SU-DHL-6 (cell line): ENCODE data around the gene PSME4.
"Not testable (repeated sequence)": the region's sequence is repeated elsewhere in the genome, so short reads cannot be mapped to it uniquely, and the experiment has no call there.

Experiments used
- H2AFZ ChIP-seq: fragments of 200-600 bp; sonication (generic); 2 replicates; pipeline ENCODE4 v1.6.1; 2014; ENCODE audit warnings: low read depth, mild to moderate bottlenecking, moderate library complexity, mixed read lengths, antibody characterized with exemption, low read length; ENCODE audit not compliant: severe bottlenecking
- H3F3A ChIP-seq: fragments of 200-600 bp; shearing (Covaris generic); 2 replicates; pipeline ENCODE4 v1.6.0; 2016; ENCODE audit warnings: antibody characterized with exemption, mild to moderate bottlenecking; ENCODE audit not compliant: insufficient read depth
- H3K27ac ChIP-seq: fragments of 200-600 bp; sonication (generic); 2 replicates; pipeline ENCODE4 v1.5.1; 2016; ENCODE audit warnings: low read depth, mild to moderate bottlenecking, low read length, moderate library complexity, mixed read lengths
- H3K27me3 ChIP-seq: fragments of 200-600 bp; sonication (generic), shearing (Covaris generic); 2 replicates; pipeline ENCODE4 v1.6.0; 2014; ENCODE audit warnings: mild to moderate bottlenecking, low read length
- H3K36me3 ChIP-seq: fragments of 200-600 bp; sonication (generic); 2 replicates; pipeline ENCODE4 v1.6.1; 2014; ENCODE audit warnings: mild to moderate bottlenecking, low read length, mixed read lengths
- H3K4me2 ChIP-seq: fragments of 300-600, 200-600 bp; shearing (Covaris generic), sonication (generic); 2 replicates; pipeline ENCODE4 v1.6.0; 2014; ENCODE audit warnings: low read length, low read depth, mild to moderate bottlenecking; ENCODE audit not compliant: poor library complexity, severe bottlenecking
- H3K4me3 ChIP-seq: fragments of 200-600 bp; sonication (generic); 2 replicates; pipeline ENCODE4 v1.5.1; 2014; ENCODE audit warnings: antibody characterized with exemption, low read length, mild to moderate bottlenecking, mixed read lengths; ENCODE audit not compliant: insufficient read depth, poor library complexity, severe bottlenecking
- H3K79me2 ChIP-seq: fragments of 200-600 bp; sonication (generic); 2 replicates; pipeline ENCODE4 v1.6.1; 2014; ENCODE audit warnings: mild to moderate bottlenecking, low read length, moderate library complexity; ENCODE audit not compliant: insufficient read depth
- H3K9ac ChIP-seq: fragments of 200-600 bp; sonication (generic); 2 replicates; pipeline ENCODE4 v1.7.0; 2014; ENCODE audit warnings: mild to moderate bottlenecking, low read length
- H3K9me2 ChIP-seq: fragments of 200-600 bp; sonication (generic); replicated peaks from 2 replicates; pipeline ENCODE4 v1.6.1; 2014; ENCODE audit warnings: low read length; ENCODE audit not compliant: insufficient read depth
- H3K9me3 ChIP-seq: fragments of 200-600 bp; sonication (generic); 2 replicates; pipeline ENCODE4 v1.6.1; 2014; ENCODE audit warnings: low read length, mixed read lengths; ENCODE audit not compliant: insufficient read depth
- H4K20me1 ChIP-seq: fragments of 200-600 bp; sonication (generic); 2 replicates; pipeline ENCODE4 v1.6.1; 2014; ENCODE audit warnings: low read depth, mild to moderate bottlenecking, antibody characterized with exemption, low read length, moderate library complexity, mixed read lengths
- CTCF ChIP-seq: fragments of 200-600 bp; sonication (generic); IDR thresholded peaks from one replicate; pipeline ENCODE4 v1.5.1; 2017; ENCODE audit warnings: antibody characterized with exemption, mild to moderate bottlenecking, low read length, moderate library complexity; ENCODE audit not compliant: insufficient read depth, poor library complexity, severe bottlenecking
- EZH2phosphoT487 ChIP-seq: fragments of 200-600 bp; sonication (generic), shearing (Covaris generic); conservative IDR thresholded peaks from 2 replicates; pipeline ENCODE4 v1.6.1; 2018; ENCODE audit warnings: mild to moderate bottlenecking, antibody characterized with exemption, low read length, moderate library complexity, mixed read lengths

PSME4 gene

GRCh38 chr2:53859206-53860181 lies 111.3 kb downstream of the PSME4 start, which contains the start of gene GPR75:
TSS of gene GPR75 (minus strand) at chr2:53859967. CDS start at chr2:53854756, 5,211 bp downstream.
- Histone ChIP-seq H3K27me3 (no peaks in the 10 kb centered on the region), H4K20me1 (no peaks in the 10 kb centered on the region), H2AFZ (no peak within 1 kb of the TSS), H3F3A (peaks cover 4% of the 10 kb centered on the region; the same call in 1 of the 2 replicates), H3K9me2 (no peaks in the 10 kb centered on the region), H3K9me3 (no peaks in the 10 kb centered on the region), H3K36me3 (peaks cover 20% of the 10 kb centered on the region; the same call in 1 of the 2 replicates), H3K4me3 (no peak within 1 kb of the TSS), H3K79me2 (no peaks in the 10 kb centered on the region), H3K9ac (no peak within 1 kb of the TSS), H3K27ac (no peak within 1 kb of the TSS), H3K4me2 (no peak within 1 kb of the TSS)
- no peak for TF ChIP-seq EZH2phosphoT487

- Histone ChIP-seq H3K4me3 (no peak overlapping the region), H3K4me2 (no peak overlapping the region), H3K36me3 (peaks cover 11% of the 10 kb centered on the region; the same call in 1 of the 2 replicates), H3F3A (no peaks in the 10 kb centered on the region; the same call in 1 of the 2 replicates), H3K79me2 (no peaks in the 10 kb centered on the region), H3K27me3 (no peaks in the 10 kb centered on the region), H4K20me1 (no peaks in the 10 kb centered on the region), H3K9me3 (no peaks in the 10 kb centered on the region), H3K9ac (no peak overlapping the region), H3K27ac (no peak overlapping the region), H3K9me2 (no peaks in the 10 kb centered on the region), H2AFZ (no peak overlapping the region)
- no peak for TF ChIP-seq EZH2phosphoT487
- TF ChIP-seq CTCF = no peak
Observed at GRCh38 chr2:53856272-53856671, 114.5 kb downstream of the PSME4 start.

- no peak overlapping the region for H3K4me2 ChIP-seq
- H3K27ac ChIP-seq = no peak overlapping the region
- H3K36me3 ChIP-seq = no peaks in the 10 kb centered on the region
- TF ChIP-seq EZH2phosphoT487 (no peak), CTCF (no peak)
- H3K4me3 ChIP-seq = no peak overlapping the region
- no peaks in the 10 kb centered on the region for H3K9me2 ChIP-seq
- no peaks in the 10 kb centered on the region for H3K27me3 ChIP-seq
- H2AFZ ChIP-seq = no peak overlapping the region
- H3K9ac ChIP-seq = no peak overlapping the region
- no peaks in the 10 kb centered on the region for H4K20me1 ChIP-seq
- no peaks in the 10 kb centered on the region for H3K9me3 ChIP-seq
- no peaks in the 10 kb centered on the region; the same call in 1 of the 2 replicates for H3F3A ChIP-seq
- no peaks in the 10 kb centered on the region for H3K79me2 ChIP-seq
Observed at GRCh38 chr2:53854678-53855077, 116.1 kb downstream of the PSME4 start.

GRCh38 chr2:53852532-53852931 lies 118.3 kb downstream of the PSME4 start:
- TF ChIP-seq EZH2phosphoT487 (no peak), CTCF (no peak)
- Histone ChIP-seq H3K36me3 (0 out of 2 replicates have a peak, but pooled peaks cover 3% of the 10 kb centered on the region), H3K9ac (no peak overlapping the region), H3K27me3 (no peaks in the 10 kb centered on the region), H3F3A (no peaks in the 10 kb centered on the region), H3K9me3 (no peaks in the 10 kb centered on the region), H2AFZ (no peak overlapping the region), H4K20me1 (no peaks in the 10 kb centered on the region), H3K79me2 (no peaks in the 10 kb centered on the region), H3K27ac (no peak overlapping the region), H3K4me3 (no peak overlapping the region), H3K9me2 (no peaks in the 10 kb centered on the region), H3K4me2 (no peak overlapping the region)

GRCh38 chr2:53851052-53851757 lies 119.6 kb downstream of the PSME4 start:
- H3K9ac ChIP-seq, H3K36me3 ChIP-seq, H3K9me3 ChIP-seq, H3K9me2 ChIP-seq, H3K4me3 ChIP-seq, H3K4me2 ChIP-seq, H2AFZ ChIP-seq, H3K27ac ChIP-seq, H3K79me2 ChIP-seq, H3F3A ChIP-seq, H3K27me3 ChIP-seq, H4K20me1 ChIP-seq: not testable (repeated sequence)
